ENCODE data around the gene AATF. TPM values are rescaled to one million over a fixed set of nuclear protein-coding genes. Genes with fewer than 3 reads are reported as not detected.

Gene AATF
- total and polyA plus RNA-seq, 2 donors (not counting 1 experiment from before 2014, with no cell fraction given), result 23.9 to 54.8 TPM

DNA sequence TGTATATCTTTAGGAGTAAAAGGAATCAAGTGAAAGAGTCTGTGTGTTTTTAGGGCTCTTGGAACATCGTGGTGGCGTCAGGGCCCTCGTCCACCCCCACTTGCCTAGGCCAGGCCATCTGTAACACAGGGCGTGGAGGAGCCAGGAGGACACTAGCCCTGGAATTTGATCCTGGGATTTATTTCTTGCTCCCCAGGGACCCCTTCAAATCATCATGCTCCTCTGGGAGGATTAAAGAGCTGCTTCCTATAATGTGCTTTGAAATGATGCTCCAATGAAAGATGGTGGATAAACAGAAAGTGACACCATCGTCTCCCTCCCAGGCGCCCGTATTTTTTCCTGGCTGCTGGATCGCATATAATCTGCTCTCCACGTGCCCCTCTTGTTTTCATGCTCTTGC, 113.3 kb downstream of the AATF start:
- Mint-ChIP-seq H3K27ac (no peak overlapping the region), H3K4me3 (no peak overlapping the region), H3K4me1 (no peaks in the 10 kb centered on the region), H3K27me3 (no peaks in the 10 kb centered on the region), H3K9me3 (ENCODE audit: insufficient read depth) (no peaks in the 10 kb centered on the region)
- H3K79me2 ChIP-seq (ENCODE audit: control insufficient read depth, insufficient read depth, low read length), result no peaks in the 10 kb centered on the region
- POLR2A ChIA-PET, result no interaction called here
- intact Hi-C loops (cut with micrococcal nuclease), result no loop called here
- ATAC-seq (ENCODE audit: low read depth), result no peak
- H3K4me3 ChIP-seq (ENCODE audit: control extremely low read depth in 1 of 5, extremely low read depth in 1 of 5, insufficient read depth in 1 of 5, low read depth in 2 of 5, low read length in 4 of 5), result no peak overlapping the region
- H3K9me3 ChIP-seq (ENCODE audit: control extremely low read depth in 1 of 3, control insufficient read depth in 2 of 3, insufficient read depth in 1 of 3, low read length in 2 of 3), result no peaks in the 10 kb centered on the region
- WGBS (ENCODE audit: insufficient coverage), result 83% methylated on average over 5 of the region's 9 CpGs
- H2AFZ ChIP-seq (ENCODE audit: insufficient read depth, low read depth, low read length, poor library complexity, severe bottlenecking), result no peak overlapping the region
- TF ChIP-seq EZH2 (IDR thresholded peaks at IDR 0.05; ENCODE audit: borderline replicate concordance, insufficient read depth, low read depth, low read length, poor library complexity, severe bottlenecking), result no peak
- TF ChIP-seq, protein P1, sequence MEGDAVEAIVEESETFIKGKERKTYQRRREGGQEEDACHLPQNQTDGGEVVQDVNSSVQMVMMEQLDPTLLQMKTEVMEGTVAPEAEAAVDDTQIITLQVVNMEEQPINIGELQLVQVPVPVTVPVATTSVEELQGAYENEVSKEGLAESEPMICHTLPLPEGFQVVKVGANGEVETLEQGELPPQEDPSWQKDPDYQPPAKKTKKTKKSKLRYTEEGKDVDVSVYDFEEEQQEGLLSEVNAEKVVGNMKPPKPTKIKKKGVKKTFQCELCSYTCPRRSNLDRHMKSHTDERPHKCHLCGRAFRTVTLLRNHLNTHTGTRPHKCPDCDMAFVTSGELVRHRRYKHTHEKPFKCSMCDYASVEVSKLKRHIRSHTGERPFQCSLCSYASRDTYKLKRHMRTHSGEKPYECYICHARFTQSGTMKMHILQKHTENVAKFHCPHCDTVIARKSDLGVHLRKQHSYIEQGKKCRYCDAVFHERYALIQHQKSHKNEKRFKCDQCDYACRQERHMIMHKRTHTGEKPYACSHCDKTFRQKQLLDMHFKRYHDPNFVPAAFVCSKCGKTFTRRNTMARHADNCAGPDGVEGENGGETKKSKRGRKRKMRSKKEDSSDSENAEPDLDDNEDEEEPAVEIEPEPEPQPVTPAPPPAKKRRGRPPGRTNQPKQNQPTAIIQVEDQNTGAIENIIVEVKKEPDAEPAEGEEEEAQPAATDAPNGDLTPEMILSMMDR (IDR thresholded peaks at IDR 0.05), result no peak
- no peaks in the 10 kb centered on the region for H3K4me1 ChIP-seq (ENCODE audit: control insufficient read depth in 2 of 2, insufficient read depth in 2 of 2, low read length in 2 of 2)
- H3K4me2 ChIP-seq (replicated peaks; ENCODE audit: low read depth, low read length, poor library complexity, severe bottlenecking), result no peak overlapping the region
- H3K27ac ChIP-seq (ENCODE audit: low read length in 2 of 2), result no peak overlapping the region
- CTCF ChIA-PET, result interaction anchor here (2.1 kb wide), 1 partner anchor 15 kb away, joined by 7 read pairs; no protein-coding TSS in a partner anchor
- no peak for DNase-seq
- H3K27me3 ChIP-seq (replicated peaks in 1 of 4; ENCODE audit: control extremely low read depth in 1 of 4, control insufficient read depth in 3 of 4, insufficient read depth in 4 of 4, low read length in 3 of 4), result peaks cover 0 to 3% (median 0%) of the 10 kb centered on the region in 4 experiments
- H3K36me3 ChIP-seq (replicated peaks in 1 of 2; ENCODE audit: control extremely low read depth in 1 of 2, control insufficient read depth in 1 of 2, extremely low read depth in 1 of 2, insufficient read depth in 2 of 2, low read length in 1 of 2), result peaks cover 2 to 11% of the 10 kb centered on the region in 2 experiments
- H3K9ac ChIP-seq (ENCODE audit: low read length), result no peak overlapping the region
- no peaks in the 10 kb centered on the region for H4K20me1 ChIP-seq (ENCODE audit: control insufficient read depth, insufficient read depth, low read length, poor library complexity, severe bottlenecking)

DNA sequence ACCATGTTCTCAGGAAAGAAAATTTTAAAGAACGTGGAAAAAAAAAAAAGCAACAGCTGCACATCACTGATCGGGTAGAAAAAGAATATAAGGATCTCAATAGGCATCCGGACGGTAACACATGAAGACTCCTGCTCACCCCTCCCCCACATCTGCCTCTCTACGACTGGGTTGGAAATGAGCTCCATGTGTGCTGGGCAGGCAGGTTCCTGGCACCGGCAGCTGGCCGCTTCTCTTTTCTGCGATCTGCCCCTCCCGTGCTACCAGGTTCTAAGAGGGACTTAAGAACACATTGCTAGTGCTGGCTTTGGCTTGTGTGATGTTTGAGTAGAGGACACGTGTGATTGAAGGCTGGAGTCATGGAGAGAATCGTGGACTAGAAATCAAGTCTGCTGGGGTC, 115.5 kb downstream of the AATF start:
- Mint-ChIP-seq H3K4me1 (no peaks in the 10 kb centered on the region), H3K9me3 (ENCODE audit: insufficient read depth) (no peaks in the 10 kb centered on the region), H3K4me3 (no peak overlapping the region), H3K27ac (no peak overlapping the region), H3K27me3 (peaks cover 3% of the 10 kb centered on the region)
- ATAC-seq (ENCODE audit: low read depth), result no peak
- H3K36me3 ChIP-seq (replicated peaks in 1 of 2; ENCODE audit: control extremely low read depth in 1 of 2, control insufficient read depth in 1 of 2, extremely low read depth in 1 of 2, insufficient read depth in 2 of 2, low read length in 1 of 2), result no peaks in the 10 kb centered on the region
- no peak overlapping the region for H2AFZ ChIP-seq (ENCODE audit: insufficient read depth, low read depth, low read length, poor library complexity, severe bottlenecking)
- H3K4me3 ChIP-seq (ENCODE audit: control extremely low read depth in 1 of 5, extremely low read depth in 1 of 5, insufficient read depth in 1 of 5, low read depth in 2 of 5, low read length in 4 of 5), result no peak overlapping the region
- TF ChIP-seq, protein P1 (IDR thresholded peaks at IDR 0.05), result no peak
- no peak for TF ChIP-seq EZH2 (IDR thresholded peaks at IDR 0.05; ENCODE audit: borderline replicate concordance, insufficient read depth, low read depth, low read length, poor library complexity, severe bottlenecking)
- CTCF ChIA-PET, result no interaction called here
- POLR2A ChIA-PET, result no interaction called here
- H4K20me1 ChIP-seq (ENCODE audit: control insufficient read depth, insufficient read depth, low read length, poor library complexity, severe bottlenecking), result no peaks in the 10 kb centered on the region
- H3K79me2 ChIP-seq (ENCODE audit: control insufficient read depth, insufficient read depth, low read length), result no peaks in the 10 kb centered on the region
- H3K9me3 ChIP-seq (ENCODE audit: control extremely low read depth in 1 of 3, control insufficient read depth in 2 of 3, insufficient read depth in 1 of 3, low read length in 2 of 3), result no peaks in the 10 kb centered on the region
- H3K9ac ChIP-seq (ENCODE audit: low read length), result no peak overlapping the region
- H3K4me1 ChIP-seq (ENCODE audit: control insufficient read depth in 2 of 2, insufficient read depth in 2 of 2, low read length in 2 of 2), result no peaks in the 10 kb centered on the region
- DNase-seq, result no peak
- no peak overlapping the region for H3K4me2 ChIP-seq (replicated peaks; ENCODE audit: low read depth, low read length, poor library complexity, severe bottlenecking)
- H3K27ac ChIP-seq (ENCODE audit: low read length in 2 of 2), result no peak overlapping the region
- intact Hi-C loops (cut with micrococcal nuclease), result no loop called here
- 80% methylated on average over 5 of the region's 11 CpGs for WGBS (ENCODE audit: insufficient coverage)
- H3K27me3 ChIP-seq (replicated peaks in 1 of 4; ENCODE audit: control extremely low read depth in 1 of 4, control insufficient read depth in 3 of 4, insufficient read depth in 4 of 4, low read length in 3 of 4), result peaks cover 0 to 5% (median 0%) of the 10 kb centered on the region in 4 experiments

All from B cell (primary cell).